Islet precursor cell (in vitro differentiated cells): ENCODE measurements around the gene KSR2.
A peak's percentile ranks its signal among the peaks of the same experiment; 100 is the strongest.
"Not testable (repeated sequence)": the region's sequence is repeated elsewhere in the genome, so short reads cannot be mapped to it uniquely, and the experiment has no call there.

Source experiments
- DNase-seq: peaks from one replicate; pipeline ENCODE4 v3.0.0-alpha.2; 2018

KSR2 gene

DNA sequence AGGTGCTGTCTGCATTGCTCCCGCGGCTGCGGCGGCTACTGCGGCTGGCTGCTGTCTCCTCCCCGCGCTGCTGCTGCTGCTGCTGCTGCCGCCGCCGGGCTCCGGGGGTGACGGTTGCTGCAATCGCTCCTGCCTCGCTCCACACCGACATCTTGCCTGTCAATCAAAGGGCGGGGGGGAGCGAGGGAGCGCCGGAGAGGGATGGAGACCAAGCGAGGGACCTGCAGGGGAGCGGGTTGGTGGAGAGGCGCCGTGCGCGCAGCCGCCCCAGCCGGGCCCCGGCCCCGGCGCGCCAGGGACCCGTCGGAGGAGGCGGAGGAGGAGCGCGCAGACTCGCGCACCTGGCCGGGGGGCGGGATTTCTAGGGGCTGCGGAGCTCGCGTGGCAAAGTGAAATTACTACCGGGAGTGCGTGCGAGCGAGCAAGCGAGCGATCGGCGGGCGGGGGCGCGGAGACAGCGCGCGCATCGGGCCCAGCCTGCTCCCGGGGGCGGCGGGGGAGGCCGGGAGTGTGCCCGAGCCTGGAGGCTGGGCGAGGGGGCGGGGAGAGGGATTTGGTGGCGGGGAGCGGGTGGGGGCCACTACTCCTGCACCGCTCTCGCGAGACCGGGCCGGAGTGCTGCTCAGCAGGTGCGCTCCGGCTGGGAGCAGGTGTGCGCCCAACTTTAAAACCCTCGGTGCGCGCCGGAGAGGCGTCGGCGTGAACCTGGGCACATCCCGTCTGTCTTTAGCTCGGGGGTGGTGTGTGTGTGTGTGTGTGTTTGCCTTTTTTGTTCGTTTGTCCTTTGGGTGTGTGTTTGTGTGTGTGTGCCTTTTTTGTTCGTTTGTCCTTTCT is at the start of gene KSR2:
Gene KSR2 (minus strand): TSS at position 165 of the 834 bp plus-strand sequence. CDS start 735 bp downstream, outside the sequence.
- DNase-seq = peak; percentile 95

DNA sequence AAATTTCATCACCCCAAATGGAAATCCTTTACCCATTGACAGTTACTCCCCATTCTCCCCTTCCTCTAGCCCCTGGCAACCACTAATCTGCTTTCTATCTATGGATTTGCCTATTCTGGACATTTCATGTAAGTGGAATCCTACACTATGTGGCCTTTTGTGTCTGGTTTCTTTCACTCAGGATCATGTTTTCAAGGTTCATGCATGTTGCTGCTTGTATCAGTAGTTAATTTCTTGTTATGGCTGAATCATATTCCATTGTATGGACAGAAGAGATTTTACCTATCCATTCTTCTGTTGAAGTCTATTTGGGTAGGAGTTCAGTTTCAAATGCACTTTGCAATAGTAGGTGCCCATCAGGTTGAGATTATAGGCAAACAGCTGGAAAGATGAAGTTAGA is 49.1 kb upstream of the KSR2 start:
- no peak for DNase-seq

DNA sequence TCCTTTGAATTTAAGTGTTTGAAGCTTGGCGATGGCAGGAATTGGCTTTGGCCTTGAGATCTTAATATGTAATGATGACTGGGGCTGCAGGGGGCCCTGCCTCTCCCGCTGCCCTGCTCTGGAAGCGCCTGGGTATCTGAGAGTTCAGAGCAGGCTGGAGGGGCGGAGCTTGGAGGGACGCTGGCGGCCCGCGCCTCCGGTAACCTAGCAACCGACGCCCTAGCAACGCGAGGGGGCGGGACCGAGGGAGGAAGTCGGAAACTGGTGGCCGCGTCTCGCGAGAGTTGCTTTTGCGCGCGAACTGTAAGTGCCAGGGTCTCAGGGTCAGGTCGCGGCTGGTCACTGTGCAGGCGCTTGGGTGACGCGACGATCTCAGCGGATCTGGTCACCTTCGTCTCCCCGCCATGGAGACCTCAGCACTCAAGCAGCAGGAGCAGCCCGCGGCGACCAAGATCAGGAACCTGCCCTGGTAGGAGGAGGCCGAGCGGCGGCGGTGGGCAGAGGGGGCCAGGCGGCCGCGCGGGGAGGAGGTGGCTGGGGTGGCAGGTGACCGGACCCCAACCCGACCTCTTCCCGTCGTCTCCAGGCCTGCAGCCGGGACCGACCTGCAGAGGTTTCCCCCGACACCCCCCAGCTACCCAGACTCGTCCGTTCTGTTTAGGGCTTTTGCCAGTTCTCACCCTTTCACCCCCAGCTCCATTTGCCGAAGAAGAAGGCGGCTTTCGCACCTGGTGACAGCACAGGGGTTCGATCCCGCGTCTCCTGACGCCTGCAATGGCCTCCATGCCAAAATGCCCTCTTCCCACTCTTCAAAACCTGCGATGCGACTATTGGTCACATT is 47.9 kb upstream of the KSR2 start, which contains the start of gene RFC5:
Gene RFC5 (plus strand): TSS at position 280 of the 841 bp plus-strand sequence. CDS start 125 bp downstream, at position 405.
- peak; percentile 99 for DNase-seq

DNA sequence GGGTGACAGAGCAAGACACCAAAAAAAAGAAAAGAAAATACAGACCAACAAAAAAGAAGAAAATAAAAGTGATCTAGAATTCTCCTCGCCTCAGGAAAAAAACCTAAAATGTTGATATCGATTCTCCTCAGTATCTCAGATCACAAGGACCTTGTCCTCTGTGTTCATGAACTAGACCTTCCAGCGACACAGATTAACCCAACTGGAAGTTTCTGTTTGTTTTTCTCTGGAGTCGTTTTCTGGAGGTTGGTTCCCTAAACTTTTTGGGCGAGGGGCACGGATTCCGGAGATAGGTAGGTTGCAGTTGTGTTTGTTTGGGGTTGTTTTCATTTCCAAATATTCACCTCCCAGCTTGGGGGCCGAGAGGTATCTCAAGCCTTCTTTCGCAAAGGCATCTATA is 47.2 kb upstream of the KSR2 start:
- DNase-seq = no peak

DNA sequence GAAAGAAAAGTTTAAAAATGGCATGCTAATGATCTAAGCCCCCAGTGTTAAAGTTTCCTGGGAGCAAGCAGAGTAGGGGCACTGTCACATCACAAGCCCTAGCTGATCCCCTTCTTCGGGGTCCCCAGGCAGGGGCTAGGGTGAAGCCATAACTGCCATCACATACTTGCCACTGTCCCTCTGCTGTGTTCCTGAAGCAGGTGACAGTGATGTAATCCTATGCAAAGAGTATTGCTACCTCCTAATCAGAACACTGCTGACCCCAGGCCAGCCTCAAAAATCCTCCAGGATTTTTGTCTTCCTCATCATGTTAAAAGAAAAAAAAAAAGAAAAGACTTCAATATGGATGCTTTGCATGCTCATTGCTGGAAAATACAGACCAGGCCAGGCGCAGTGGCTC is 46.5 kb upstream of the KSR2 start:
- DNase-seq = no peak

DNA sequence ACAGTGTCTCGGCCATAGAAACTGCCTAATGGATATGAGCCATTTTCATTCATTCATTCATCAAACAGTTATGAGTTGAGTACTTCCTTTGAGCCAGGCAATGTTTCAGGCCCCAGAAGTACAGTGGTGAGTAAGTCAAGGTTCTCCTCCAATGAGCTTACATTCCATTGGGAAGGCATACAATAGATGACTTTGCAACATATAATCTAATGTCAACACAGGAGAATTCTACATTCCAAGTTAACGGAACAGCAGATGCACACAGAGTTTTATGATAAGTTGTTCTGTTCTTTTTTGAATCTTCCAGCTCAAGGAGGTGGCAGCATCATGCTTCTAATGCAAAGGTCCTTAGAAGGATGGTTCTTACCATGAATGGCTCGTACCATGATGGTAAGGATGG is 44.5 kb upstream of the KSR2 start:
- DNase-seq = no peak

DNA sequence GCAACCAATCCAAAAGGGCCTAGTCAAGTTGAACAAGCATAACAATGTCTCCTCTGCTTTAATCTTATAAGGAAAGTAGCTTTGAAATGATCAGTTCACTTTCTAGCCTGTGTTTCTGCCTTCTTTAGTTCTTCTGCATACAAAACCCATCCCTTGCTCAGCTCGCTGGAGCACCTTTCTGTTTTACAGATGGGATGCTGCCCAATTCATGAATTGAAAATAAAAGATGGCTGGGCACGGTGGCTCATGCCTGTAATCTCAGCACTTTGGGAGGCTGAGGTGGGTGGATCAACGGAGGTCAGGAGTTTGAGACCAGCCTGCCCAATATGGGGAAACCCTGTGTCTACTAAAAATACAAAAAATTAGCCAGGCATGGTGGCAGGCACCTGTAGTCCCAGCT is 43.2 kb upstream of the KSR2 start:
- DNase-seq = no peak

DNA sequence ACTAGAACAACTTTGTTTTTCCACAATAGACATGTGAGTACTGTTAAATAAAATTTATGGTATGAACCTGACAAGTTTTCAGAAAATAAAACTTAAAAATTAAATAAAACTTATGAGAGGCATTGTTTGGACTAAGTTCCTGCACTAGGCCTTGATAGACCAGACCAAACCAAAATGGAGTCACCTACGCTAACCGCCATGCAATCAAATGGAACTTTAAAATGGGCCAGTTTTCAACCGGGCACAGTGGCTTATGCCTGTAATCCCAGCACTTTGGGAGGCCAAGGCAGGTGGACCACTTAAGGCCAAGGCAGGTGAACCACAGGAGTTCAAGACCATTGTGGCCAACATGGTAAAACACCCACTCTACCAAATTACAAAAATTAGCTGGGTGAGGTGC is 42.6 kb upstream of the KSR2 start:
- no peak for DNase-seq

DNA sequence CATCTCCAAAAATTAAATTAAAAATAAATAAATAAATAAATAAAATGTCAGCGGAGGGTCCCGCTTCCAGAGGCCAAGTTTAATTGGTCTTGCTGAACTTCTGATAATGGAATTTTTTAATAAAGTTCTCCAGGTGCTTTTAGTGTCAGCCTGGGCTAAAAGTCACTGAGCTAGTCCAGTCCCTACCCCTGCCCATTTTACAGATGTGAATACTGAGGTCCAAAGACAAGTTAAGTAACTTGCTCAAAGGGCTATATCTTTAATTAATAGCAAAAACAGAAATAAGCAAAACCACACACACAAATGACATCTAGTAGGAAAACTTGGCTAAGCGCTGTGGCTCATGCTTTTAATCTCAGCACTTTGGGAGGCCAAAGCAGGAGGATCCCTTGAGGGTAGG is 42.1 kb upstream of the KSR2 start:
- DNase-seq = no peak

DNA sequence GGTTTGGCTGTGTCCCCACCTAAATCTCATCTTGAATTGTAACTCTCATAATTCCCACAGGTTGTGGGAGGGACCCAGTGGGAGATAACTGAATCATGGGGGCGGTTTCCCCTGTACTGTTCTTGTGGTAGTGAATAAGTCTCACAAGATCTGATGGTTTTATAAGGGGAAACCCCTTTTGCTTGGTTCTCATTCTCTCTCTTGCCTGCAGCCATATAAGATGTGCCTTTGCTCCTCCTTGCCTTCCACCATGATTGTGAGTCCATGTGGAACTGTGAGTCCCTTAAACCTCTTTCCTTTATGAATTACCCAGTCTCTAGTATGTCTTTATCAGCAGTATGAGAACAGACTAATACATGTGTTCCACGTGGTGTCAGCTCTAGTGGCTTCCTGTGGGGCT is 31.0 kb upstream of the KSR2 start:
- not testable (repeated sequence) for DNase-seq

DNA sequence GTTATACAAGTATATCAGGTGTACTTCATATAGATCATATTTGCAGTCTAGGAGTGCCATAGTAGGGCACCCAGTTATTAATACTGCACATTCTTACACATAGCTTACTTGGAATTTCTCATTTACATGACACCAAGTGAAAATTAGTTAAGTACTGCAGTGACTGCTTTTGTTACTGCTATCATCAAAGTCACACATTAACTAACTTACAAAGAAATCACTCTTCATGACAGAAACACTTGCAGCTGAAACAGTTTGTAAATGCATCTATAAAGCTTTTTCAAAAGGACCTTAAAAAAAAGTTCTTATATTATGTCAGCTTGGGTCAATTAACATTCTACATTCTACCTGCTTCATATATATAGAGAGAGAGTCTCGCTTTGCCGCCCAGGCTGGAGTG is 29.9 kb upstream of the KSR2 start:
- DNase-seq = no peak

DNA sequence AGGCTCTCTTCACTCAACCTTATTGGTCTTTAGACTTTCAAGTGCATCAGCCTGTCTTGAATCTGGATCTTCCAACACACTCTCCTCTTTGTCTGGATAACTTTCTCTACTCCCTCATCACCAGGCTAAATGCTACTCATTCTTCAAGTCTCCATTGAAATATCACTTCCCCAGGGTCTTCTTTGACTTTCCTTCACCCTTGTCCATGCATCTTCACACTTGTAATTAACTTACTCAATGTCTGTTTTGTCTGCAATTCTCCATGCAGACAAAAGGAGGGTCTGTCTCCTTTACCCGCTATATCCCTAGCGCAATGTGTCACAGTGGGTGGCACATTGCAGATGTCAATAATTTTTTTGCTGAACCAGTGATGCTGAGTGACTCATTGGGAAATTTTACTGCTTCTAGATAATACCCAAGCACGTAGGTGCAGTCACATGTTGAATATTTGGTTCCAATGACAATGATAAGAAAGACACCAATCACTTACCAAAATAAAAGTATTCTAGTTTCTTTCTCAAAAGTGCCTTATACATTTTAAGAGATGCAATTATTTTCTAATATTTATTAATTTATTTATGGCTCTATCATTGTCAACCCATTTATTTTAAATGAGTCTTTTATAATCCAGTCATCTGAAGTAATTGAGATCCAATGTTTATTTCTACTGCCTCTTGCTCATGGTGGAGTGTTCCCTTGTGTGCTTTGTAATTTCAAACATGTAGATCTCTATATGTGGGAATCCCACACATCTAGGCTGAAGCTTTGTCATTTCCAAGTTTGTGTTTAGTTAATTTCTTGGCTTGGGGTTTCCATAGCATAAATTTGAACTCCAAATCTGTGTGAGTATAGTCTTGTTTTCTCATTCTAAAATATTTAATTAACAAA is 26.0 kb upstream of the KSR2 start:
- no peak for DNase-seq

DNA sequence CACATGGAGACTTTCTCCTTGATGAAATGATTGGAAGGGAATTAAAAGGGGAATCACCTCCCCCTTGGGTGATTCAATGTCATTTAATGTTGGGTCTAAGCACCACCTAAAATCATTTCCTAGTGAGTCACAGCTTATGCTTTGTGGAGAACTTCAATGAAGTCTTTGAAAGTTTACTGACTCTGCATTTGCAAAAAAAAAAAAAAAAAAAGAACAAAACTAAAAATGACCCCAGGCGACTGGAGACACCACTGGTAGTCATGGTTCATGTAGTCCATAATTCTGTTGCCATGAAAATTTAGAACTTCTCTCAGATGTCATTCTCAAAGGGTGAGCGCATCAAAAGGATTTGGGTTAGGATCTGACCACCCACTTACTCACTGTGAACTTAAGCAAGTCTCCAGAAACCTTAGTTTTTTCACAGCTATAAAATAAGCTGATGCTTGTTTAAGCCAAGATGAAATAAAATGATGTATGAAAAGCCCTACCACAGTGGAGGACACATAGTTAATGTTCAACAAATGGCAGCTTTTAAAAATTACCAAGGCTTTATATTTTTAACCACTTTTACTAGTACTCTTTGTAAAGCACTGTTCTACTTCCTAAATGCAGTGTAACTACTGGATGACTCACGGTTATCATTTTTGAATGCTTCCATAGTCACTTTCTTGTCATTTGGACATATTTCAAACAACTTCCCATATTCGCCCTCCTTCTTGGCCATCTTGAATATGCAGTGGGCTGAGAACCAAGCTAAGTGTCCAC is 18.1 kb upstream of the KSR2 start:
- no peak for DNase-seq

DNA sequence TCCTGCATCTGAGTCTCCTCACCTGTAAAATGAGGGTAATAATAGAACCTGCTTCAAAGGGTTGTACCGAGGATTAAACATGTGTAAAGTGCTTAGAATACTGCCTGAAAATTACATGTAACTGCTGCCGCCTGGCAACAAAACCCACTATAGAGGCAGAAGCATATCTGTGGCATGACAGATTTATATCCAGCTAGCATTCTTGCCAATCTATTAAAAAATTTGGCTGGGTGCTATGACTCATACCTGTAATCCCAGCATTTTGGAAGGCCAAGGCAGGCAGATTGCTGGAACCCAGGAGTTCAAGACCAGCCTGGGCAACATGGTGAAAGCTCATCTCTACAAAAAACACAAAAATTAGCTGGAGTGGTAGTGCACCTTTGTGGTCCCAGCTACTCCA is 16.4 kb upstream of the KSR2 start:
- no peak for DNase-seq

DNA sequence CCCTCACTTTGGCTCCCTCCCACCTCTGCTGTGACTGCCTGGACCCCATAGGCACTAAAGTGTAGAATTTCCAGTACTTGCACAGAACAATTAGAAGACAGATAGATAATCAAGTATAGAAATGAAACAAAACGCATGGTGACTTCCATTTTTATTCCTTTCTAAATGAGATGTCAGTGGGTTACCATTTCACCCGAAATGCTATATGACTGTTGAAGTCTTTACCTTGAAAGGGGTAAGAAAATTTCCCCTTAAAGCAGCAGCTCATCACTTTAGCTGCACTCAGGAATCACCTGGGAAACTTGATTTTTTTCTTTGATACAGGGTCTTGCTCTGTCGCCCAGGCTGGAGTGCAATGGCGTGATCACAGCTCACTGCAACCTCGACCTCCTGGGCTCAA is 12.5 kb upstream of the KSR2 start:
- DNase-seq = no peak

DNA sequence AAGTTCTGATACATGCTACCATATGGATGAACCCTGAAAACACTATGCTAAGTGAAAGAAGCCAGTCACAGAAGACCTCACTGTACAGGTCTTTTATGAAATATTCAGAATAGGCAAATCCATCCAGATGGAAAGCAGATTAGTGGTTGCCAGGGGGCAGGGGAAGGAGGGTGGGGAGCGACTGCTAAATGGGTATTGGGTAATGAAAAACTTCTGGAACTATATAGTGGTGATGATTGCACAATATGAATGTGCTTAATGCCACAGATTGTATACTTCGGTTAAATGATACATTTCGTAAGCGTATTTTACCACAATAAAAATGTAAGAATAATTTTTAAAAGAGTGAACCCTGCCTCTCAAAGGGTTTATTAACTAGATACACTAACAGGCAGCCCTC is 11.8 kb upstream of the KSR2 start:
- no peak for DNase-seq

DNA sequence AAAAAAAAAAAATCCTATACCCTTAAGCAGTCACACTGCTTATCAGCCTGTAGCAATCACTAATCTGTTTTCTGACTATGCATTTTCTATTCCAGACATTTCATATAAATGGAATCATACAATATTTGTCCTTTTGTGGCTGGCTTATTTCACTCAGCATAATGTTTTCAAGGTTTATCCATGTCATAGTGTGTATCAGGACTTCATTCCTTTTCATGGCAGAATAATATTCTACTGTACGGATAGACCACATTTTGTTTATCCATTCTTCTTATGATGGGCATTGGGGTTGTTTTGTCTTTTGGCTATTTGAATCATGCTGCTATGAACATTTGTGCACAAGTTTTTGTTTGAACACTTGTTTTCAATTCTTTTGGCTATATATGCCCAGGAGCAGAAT is 8.6 kb upstream of the KSR2 start:
- DNase-seq = no peak

DNA sequence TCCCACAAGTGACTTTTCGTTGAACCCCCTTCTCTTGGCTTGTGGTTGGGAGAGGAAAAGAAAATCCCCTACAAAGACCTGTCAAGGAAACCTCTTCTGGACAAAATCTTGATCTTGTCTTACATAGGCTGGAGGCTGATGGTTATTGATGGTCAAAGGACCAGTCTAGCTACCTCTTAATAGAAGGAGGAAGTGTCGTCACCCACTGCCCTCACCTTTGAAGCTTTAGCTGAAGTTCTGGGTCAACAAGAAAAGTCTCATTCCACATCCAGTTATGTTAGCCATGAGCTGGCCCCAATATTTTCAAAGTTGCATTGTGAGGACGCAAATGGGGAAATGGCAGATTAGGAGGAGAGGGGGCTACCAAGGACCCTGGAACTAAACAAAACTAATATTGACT is 6.2 kb upstream of the KSR2 start:
- no peak for DNase-seq

DNA sequence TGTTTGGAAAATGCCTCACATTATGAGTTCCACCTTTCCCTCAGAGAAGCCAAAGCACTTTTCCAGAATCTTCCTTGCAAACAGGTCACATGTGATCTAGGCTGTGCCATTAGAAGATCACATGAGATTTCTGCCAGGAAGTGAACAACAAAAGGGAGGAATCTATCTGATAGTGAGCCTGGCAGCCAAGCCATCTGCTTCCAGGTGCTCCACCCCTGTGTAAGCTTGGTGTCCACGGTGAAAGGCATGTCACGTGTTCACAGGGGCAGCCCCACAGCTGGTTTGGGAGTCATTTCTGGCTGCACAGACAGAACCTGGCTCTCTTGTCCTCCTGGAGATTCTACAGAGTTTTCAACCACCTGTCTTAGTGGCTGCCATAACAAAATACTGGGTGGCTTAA is 3.5 kb upstream of the KSR2 start:
- no peak for DNase-seq

DNA sequence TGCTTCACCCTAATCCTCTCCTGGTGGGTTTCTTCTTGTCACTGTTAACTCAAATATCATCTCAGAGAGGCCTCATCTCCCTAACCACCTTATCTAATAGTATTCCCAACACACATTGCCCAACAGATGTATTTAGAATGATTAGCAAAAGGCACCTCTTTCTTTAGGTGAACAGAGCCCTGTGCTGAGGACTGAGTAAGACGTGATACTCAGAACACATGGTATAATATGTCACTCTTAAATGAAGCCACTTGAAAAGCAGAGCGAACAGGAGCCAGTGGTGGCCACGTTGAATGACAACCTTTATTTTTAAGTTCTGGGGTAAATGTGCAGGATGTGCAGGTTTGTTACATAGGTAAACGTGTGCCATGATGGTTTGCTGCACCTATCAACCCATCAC is 1.5 kb upstream of the KSR2 start:
- DNase-seq = no peak

DNA sequence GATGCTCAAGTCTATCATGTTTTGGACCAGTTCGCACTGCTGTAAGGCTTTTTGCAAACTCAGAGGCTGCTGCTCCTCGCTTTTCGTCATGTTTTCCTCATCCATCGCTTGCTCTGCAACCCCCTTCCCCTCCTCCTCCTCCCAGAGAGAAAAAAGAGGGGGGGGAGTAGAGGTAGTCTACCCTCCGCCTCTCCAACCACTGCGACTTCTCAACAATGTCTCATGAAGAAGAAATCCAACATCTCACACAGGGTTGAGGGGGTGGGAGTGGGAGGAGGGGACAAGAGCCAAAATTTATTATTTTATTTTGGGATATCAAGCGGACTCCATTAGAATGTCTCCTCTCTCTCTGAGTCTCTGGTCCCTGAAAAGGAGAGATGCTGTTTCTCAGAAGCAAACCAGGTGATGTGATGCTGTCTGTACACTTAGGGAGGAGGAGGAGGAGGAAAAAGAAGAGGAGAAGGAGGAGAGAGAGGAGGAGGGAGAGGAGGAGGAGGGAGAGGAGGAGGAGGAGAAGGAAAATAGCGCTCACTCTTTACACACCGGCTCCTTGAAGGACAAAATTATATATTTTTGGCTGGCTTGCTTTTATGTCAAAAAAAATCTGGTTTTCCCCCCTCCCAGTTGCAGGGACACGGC is 520 bp downstream of the KSR2 start:
- peak; percentile 28 for DNase-seq

DNA sequence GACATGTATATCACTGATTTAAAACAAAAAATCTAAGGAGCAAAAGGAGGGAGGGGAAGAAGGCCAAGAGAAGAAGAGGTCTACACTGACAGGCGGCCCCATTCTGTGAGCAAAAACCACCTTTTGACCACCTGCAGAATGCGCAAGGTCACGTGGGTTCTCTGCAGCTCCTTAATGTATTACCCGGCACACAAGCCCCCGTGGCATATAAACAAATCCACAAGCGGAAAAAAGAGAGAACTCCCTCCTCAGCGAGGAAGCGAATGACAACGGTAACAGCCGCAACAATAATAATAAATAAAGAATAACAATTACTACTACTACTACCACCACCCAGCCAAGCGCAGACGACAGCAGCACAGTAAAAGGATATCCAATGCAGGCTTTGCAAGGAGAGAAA is 1.3 kb downstream of the KSR2 start:
- peak; percentile 26 for DNase-seq
